HCT116 (cell line): ENCODE results near the gene SVIL. TPM values are rescaled to one million over a fixed set of nuclear protein-coding genes. Genes with fewer than 3 reads are reported as not detected.

ENCODE experiments used
- ATAC-seq: fragments of 200-7000 bp; cut with Tn5 transposase; 2 replicates; pipeline ENCODE4 v1.9.1; 2020; ENCODE audit warnings: mild to moderate bottlenecking, moderate library complexity
- BruUV-seq: library from RNA; stranded (reverse); fragments of 400-500 nt; replicated peaks from 2 replicates; lab custom pipeline; 2021; lab: Mats Ljungman, UMichigan
- CTCF ChIA-PET: fragments of 300-600 bp; sonication (Branson Sonifier 250); formaldehyde crosslinking; loops from one replicate; lab custom pipeline; 2021; ENCODE audit warnings: antibody characterized with exemption; lab: Charles Lee
- POLR2A ChIA-PET: fragments of 300-600, 350-600 bp; sonication (Branson Sonifier 250); formaldehyde crosslinking; loops from one replicate; lab custom pipeline; 2021; ENCODE audit warnings: antibody characterized with exemption; lab: Charles Lee
- RAD21 ChIA-PET, 2 experiments: fragments of 300-600 bp; sonication (Branson Sonifier 250); formaldehyde crosslinking; loops; one replicate each; lab custom pipeline; 2023; ENCODE audit warnings: low total read pairs in 2 of 2; ENCODE audit not compliant: uncharacterized antibody in 2 of 2, unreplicated experiment in 2 of 2, low non-redundant PET in 1 of 2; lab: Charles Lee
- DNase-seq: peaks from one replicate; pipeline ENCODE4 v3.0.0-alpha.2; 2010; ENCODE audit warnings: low read depth, low spot score
- H2AFZ ChIP-seq: fragments of 200-600 bp; shearing (Covaris generic), sonication (generic); 2 replicates; pipeline ENCODE4 v1.6.1; 2017; ENCODE audit warnings: low read depth, mixed run types, mixed read lengths, antibody characterized with exemption, low read length; ENCODE audit not compliant: poor library complexity, severe bottlenecking
- H3K27ac ChIP-seq: 2 replicates; pipeline ENCODE4 v1.5.1; 2012; ENCODE audit warnings: low read depth, low read length
- H3K27me3 ChIP-seq: fragments of 200-600 bp; sonication (generic); 2 replicates; pipeline ENCODE4 v1.6.1; 2016; ENCODE audit warnings: mixed run types, low read length, mixed read lengths; ENCODE audit not compliant: insufficient read depth
- H3K36me3 ChIP-seq, 2 experiments: fragments of 200-500 bp in 1 of 2; fragments of 200-600 bp in 1 of 2; sonication (Bioruptor generic) in 1 of 2; sonication (generic) in 1 of 2; 2 replicates each; pipeline versions ENCODE4 v1.5.1 to v1.6.1; 2014 to 2016; ENCODE audit warnings: low read length in 2 of 2, inconsistent platforms in 1 of 2, mixed read lengths in 1 of 2, mixed run types in 1 of 2; ENCODE audit not compliant: insufficient read depth in 2 of 2, control insufficient read depth in 1 of 2
- H3K4me1 ChIP-seq, 2 experiments: fragments of 200-600 bp in 1 of 2; sonication (generic) in 1 of 2; 2 replicates each; pipeline versions ENCODE4 v1.5.1 to v1.6.1; 2012 to 2017; ENCODE audit warnings: low read length in 2 of 2, inconsistent platforms in 1 of 2, mild to moderate bottlenecking in 1 of 2, mixed read lengths in 1 of 2, mixed run types in 1 of 2, moderate library complexity in 1 of 2; ENCODE audit not compliant: insufficient read depth in 2 of 2, control insufficient read depth in 1 of 2
- H3K4me2 ChIP-seq: fragments of 200-600 bp; sonication (generic); 2 replicates; pipeline ENCODE4 v1.6.1; 2017; ENCODE audit warnings: mixed run types, low read length, mixed read lengths
- H3K4me3 ChIP-seq, 2 experiments: fragments of 200-600 bp in 1 of 2; sonication (generic) in 1 of 2; replicated peaks in 1 of 2; 2 replicates each; pipeline ENCODE4 v1.5.1; 2011 to 2016; ENCODE audit warnings: low read length in 2 of 2, control low read depth in 1 of 2, low read depth in 1 of 2, mild to moderate bottlenecking in 1 of 2, mixed read lengths in 1 of 2, mixed run types in 1 of 2
- H3K79me2 ChIP-seq: fragments of 200-600 bp; sonication (generic); 2 replicates; pipeline ENCODE4 v1.6.1; 2017; ENCODE audit warnings: mild to moderate bottlenecking, mixed run types, low read length, moderate library complexity, mixed read lengths; ENCODE audit not compliant: insufficient read depth
- H3K9ac ChIP-seq: fragments of 200-600 bp; sonication (generic); 2 replicates; pipeline ENCODE4 v1.6.1; 2016; ENCODE audit warnings: low read length, mixed read lengths
- H3K9me2 ChIP-seq: fragments of 200-600 bp; sonication (generic), shearing (Covaris generic); 2 replicates; pipeline ENCODE4 v1.6.1; 2017; ENCODE audit warnings: mixed run types, mild to moderate bottlenecking, moderate library complexity; ENCODE audit not compliant: insufficient read depth
- H3K9me3 ChIP-seq, 2 experiments: fragments of 200-500 bp in 1 of 2; fragments of 200-600 bp in 1 of 2; sonication (Bioruptor generic) in 1 of 2; sonication (generic) in 1 of 2; 2 replicates each; pipeline ENCODE4 v1.6.1; 2014 to 2017; ENCODE audit warnings: low read length in 2 of 2, mixed read lengths in 2 of 2, inconsistent platforms in 1 of 2, low read depth in 1 of 2, mild to moderate bottlenecking in 1 of 2, mixed run types in 1 of 2, moderate library complexity in 1 of 2; ENCODE audit not compliant: control insufficient read depth in 1 of 2, insufficient read depth in 1 of 2
- H4K20me1 ChIP-seq: fragments of 200-600 bp; sonication (generic), shearing (Covaris generic); 2 replicates; pipeline ENCODE4 v1.6.1; 2017; ENCODE audit warnings: mixed run types, mild to moderate bottlenecking, moderate library complexity; ENCODE audit not compliant: insufficient read depth
- CBX3 ChIP-seq: IDR thresholded peaks from 2 replicates; pipeline ENCODE4 v1.6.1; 2012; ENCODE audit warnings: low read depth
- CEBPB ChIP-seq: IDR thresholded peaks from 2 replicates; pipeline ENCODE4 v1.6.1; 2012; ENCODE audit warnings: low read depth
- EGR1 ChIP-seq: IDR thresholded peaks from 2 replicates; pipeline ENCODE4 v1.6.1; 2012; ENCODE audit warnings: low read depth
- ELF1 ChIP-seq: IDR thresholded peaks from 2 replicates; pipeline ENCODE4 v1.6.1; 2012; ENCODE audit warnings: low read depth, borderline replicate concordance
- EZH2 ChIP-seq: fragments of 200-600 bp; sonication (generic); IDR thresholded peaks from 2 replicates; pipeline ENCODE4 v1.6.1; 2017; ENCODE audit warnings: antibody characterized with exemption, mixed run types
- FOSL1 ChIP-seq: IDR thresholded peaks from 2 replicates; pipeline ENCODE4 v1.6.1; 2012; ENCODE audit warnings: low read depth
- POLR2A ChIP-seq: IDR thresholded peaks from 2 replicates; pipeline ENCODE4 v1.7.0; 2011; ENCODE audit warnings: borderline replicate concordance; ENCODE audit not compliant: insufficient read depth, insufficient read length; ENCODE audit errors: extremely low read depth
- POLR2AphosphoS5 ChIP-seq: IDR thresholded peaks from 2 replicates; pipeline ENCODE4 v1.6.1; 2011; ENCODE audit warnings: mild to moderate bottlenecking, low read depth, low read length, moderate library complexity
- RAD21 ChIP-seq: IDR thresholded peaks from 2 replicates; pipeline ENCODE4 v1.6.1; 2012; ENCODE audit warnings: low read depth, mild to moderate bottlenecking
- SIN3A ChIP-seq: IDR thresholded peaks from 2 replicates; pipeline ENCODE4 v1.6.1; 2012; ENCODE audit warnings: low read depth
- SP1 ChIP-seq: IDR thresholded peaks from 2 replicates; pipeline ENCODE4 v1.6.1; 2012; ENCODE audit warnings: low read depth
- TCF7L2 ChIP-seq: IDR thresholded peaks from 2 replicates; pipeline ENCODE4 v1.7.0; 2011; ENCODE audit warnings: borderline replicate concordance, inconsistent platforms; ENCODE audit not compliant: insufficient read depth, insufficient read length; ENCODE audit errors: extremely low read depth
- YY1 ChIP-seq: IDR thresholded peaks from 2 replicates; pipeline ENCODE4 v1.6.1; 2011; ENCODE audit warnings: low read length, low read depth, moderate library complexity, mild to moderate bottlenecking; ENCODE audit not compliant: insufficient replicate concordance; ENCODE audit errors: extremely low read depth
- ZFX ChIP-seq: fragments of 450-650 bp; IDR thresholded peaks from 2 replicates; pipeline ENCODE4 v1.6.1; 2017
- ZNF274 ChIP-seq: fragments of 200-500 bp; sonication (Bioruptor generic); IDR thresholded peaks from 2 replicates; pipeline ENCODE4 v1.6.1; 2014; ENCODE audit warnings: mild to moderate bottlenecking, low read depth, low read length, inconsistent platforms
- intact Hi-C: fragments of 100-400 bp; cut with micrococcal nuclease; formaldehyde crosslinking; loops from 2 replicates; pipeline ENCODE4 v1.10.0; 2022
- total RNA-seq: library from RNA; stranded (reverse); gene quantifications from one replicate; pipeline ENCODE4 v1.2.1, GENCODE V29; 2021; ENCODE audit not compliant: unreplicated experiment
- TF ChIP-seq, protein P1 (sequence below), 3 experiments: fragments of 200-600 bp in 1 of 3; sonication (generic) in 1 of 3; IDR thresholded peaks in 2 of 3; conservative IDR thresholded peaks in 1 of 3; 2 replicates each; pipeline ENCODE4 v1.5.1; 2012 to 2017; ENCODE audit warnings: low read depth in 2 of 3, low read length in 2 of 3, antibody characterized with exemption in 1 of 3, borderline replicate concordance in 1 of 3, control low read depth in 1 of 3, mild to moderate bottlenecking in 1 of 3, mixed read lengths in 1 of 3, mixed run types in 1 of 3, moderate library complexity in 1 of 3; ENCODE audit not compliant: insufficient read depth in 1 of 3
- TF ChIP-seq, protein P2 (sequence below): IDR thresholded peaks from 2 replicates; pipeline ENCODE4 v1.6.1; 2012
- TF ChIP-seq, protein P3 (sequence below): IDR thresholded peaks from 2 replicates; pipeline ENCODE4 v1.6.1; 2012; ENCODE audit warnings: low read depth

SVIL gene
- total RNA-seq, 1 experiment from 2014 or later, result 27.0 TPM

DNA sequence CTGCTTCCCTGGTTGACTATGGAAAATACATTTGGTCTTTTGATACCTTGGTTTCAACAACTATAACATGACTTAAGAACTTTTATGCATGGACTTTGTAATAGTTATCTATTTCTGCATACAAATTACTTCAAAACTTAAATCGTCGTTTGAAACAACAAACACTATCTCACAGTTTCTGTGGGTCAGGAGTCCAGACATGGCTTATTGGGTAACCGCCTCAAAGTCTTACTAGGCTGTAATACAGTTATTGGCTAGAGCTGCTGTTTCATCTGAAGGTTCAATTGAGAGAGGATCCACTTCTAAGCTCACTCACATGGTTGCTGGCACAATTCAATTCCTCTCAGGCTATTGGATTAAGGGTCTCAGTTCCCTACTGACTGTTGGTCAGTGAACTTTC lies 210.8 kb downstream of the SVIL start:
- TF ChIP-seq CBX3 (no peak), POLR2AphosphoS5 (no peak), FOSL1 (no peak), SIN3A (no peak), POLR2A (no peak), TCF7L2 (no peak), ZFX (no peak), ZNF274 (no peak), EGR1 (no peak), SP1 (no peak), RAD21 (no peak), YY1 (no peak), CEBPB (no peak), EZH2 (no peak), ELF1 (no peak)
- TF ChIP-seq, protein P1, sequence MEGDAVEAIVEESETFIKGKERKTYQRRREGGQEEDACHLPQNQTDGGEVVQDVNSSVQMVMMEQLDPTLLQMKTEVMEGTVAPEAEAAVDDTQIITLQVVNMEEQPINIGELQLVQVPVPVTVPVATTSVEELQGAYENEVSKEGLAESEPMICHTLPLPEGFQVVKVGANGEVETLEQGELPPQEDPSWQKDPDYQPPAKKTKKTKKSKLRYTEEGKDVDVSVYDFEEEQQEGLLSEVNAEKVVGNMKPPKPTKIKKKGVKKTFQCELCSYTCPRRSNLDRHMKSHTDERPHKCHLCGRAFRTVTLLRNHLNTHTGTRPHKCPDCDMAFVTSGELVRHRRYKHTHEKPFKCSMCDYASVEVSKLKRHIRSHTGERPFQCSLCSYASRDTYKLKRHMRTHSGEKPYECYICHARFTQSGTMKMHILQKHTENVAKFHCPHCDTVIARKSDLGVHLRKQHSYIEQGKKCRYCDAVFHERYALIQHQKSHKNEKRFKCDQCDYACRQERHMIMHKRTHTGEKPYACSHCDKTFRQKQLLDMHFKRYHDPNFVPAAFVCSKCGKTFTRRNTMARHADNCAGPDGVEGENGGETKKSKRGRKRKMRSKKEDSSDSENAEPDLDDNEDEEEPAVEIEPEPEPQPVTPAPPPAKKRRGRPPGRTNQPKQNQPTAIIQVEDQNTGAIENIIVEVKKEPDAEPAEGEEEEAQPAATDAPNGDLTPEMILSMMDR (IDR thresholded peaks at IDR 0.05 in 2 of 3, conservative IDR thresholded peaks at IDR 0.05 in 1 of 3; ENCODE audit: borderline replicate concordance in 1 of 3, insufficient read depth in 1 of 3, low read depth in 2 of 3, low read length in 2 of 3), result no peak
- TF ChIP-seq, protein P2, sequence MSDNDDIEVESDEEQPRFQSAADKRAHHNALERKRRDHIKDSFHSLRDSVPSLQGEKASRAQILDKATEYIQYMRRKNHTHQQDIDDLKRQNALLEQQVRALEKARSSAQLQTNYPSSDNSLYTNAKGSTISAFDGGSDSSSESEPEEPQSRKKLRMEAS, result no peak
- TF ChIP-seq, protein P3, sequence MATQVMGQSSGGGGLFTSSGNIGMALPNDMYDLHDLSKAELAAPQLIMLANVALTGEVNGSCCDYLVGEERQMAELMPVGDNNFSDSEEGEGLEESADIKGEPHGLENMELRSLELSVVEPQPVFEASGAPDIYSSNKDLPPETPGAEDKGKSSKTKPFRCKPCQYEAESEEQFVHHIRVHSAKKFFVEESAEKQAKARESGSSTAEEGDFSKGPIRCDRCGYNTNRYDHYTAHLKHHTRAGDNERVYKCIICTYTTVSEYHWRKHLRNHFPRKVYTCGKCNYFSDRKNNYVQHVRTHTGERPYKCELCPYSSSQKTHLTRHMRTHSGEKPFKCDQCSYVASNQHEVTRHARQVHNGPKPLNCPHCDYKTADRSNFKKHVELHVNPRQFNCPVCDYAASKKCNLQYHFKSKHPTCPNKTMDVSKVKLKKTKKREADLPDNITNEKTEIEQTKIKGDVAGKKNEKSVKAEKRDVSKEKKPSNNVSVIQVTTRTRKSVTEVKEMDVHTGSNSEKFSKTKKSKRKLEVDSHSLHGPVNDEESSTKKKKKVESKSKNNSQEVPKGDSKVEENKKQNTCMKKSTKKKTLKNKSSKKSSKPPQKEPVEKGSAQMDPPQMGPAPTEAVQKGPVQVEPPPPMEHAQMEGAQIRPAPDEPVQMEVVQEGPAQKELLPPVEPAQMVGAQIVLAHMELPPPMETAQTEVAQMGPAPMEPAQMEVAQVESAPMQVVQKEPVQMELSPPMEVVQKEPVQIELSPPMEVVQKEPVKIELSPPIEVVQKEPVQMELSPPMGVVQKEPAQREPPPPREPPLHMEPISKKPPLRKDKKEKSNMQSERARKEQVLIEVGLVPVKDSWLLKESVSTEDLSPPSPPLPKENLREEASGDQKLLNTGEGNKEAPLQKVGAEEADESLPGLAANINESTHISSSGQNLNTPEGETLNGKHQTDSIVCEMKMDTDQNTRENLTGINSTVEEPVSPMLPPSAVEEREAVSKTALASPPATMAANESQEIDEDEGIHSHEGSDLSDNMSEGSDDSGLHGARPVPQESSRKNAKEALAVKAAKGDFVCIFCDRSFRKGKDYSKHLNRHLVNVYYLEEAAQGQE, result no peak
- H3K27ac ChIP-seq, result no peak overlapping the region
- H3K4me1 ChIP-seq, result no peaks in the 10 kb centered on the region
- peaks cover 0 to 18% of the 10 kb centered on the region in 2 experiments; a peak in 1 of 4 replicates for H3K36me3 ChIP-seq
- intact Hi-C loops, result no loop called here
- no peak overlapping the region for H2AFZ ChIP-seq
- H4K20me1 ChIP-seq, result no peaks in the 10 kb centered on the region
- POLR2A ChIA-PET, result no interaction called here
- no peak overlapping the region for H3K4me3 ChIP-seq
- DNase-seq (no peak), ATAC-seq (no peak)
- no peak overlapping the region for H3K4me2 ChIP-seq
- CTCF ChIA-PET, result no interaction called here
- no peak overlapping the region for H3K9ac ChIP-seq
- no TSS peak for BruUV-seq
- no peaks in the 10 kb centered on the region for H3K9me2 ChIP-seq
- no peaks in the 10 kb centered on the region for H3K27me3 ChIP-seq
- no peaks in the 10 kb centered on the region for H3K9me3 ChIP-seq
- H3K79me2 ChIP-seq, result peaks cover 15% of the 10 kb centered on the region
- RAD21 ChIA-PET, result no interaction called here
